Ovary (tissue), 9 donors: ENCODE results near the gene COL5A3. TPM values are rescaled to one million over a fixed set of nuclear protein-coding genes. Genes with fewer than 3 reads are reported as not detected.

Experiments
- DNase-seq, 5 donors: peaks; one replicate each; pipeline ENCODE4 v3.0.0-alpha.2; 2019 to 2020
- H3K27ac ChIP-seq, 2 donors: fragments of 200-600 bp; one replicate each; pipeline versions ENCODE4 v1.5.1 to v1.8.0; 2019 to 2022
- H3K27me3 ChIP-seq: fragments of 200-600 bp; one replicate; pipeline ENCODE4 v1.8.0; 2022
- H3K36me3 ChIP-seq: fragments of 200-600 bp; sonication (generic); one replicate; pipeline ENCODE4 v1.5.1; 2019
- H3K4me1 ChIP-seq: one replicate; pipeline ENCODE4 v1.8.1; 2013; ENCODE audit warnings: mild to moderate bottlenecking, moderate library complexity; ENCODE audit not compliant: insufficient read depth
- H3K4me3 ChIP-seq: fragments of 200-600 bp; sonication (generic); one replicate; pipeline ENCODE4 v1.5.1; 2017
- H3K9me3 ChIP-seq, 2 donors: fragments of 200-600 bp in 1 of 2; sonication (generic) in 1 of 2; one replicate each; pipeline versions ENCODE4 v1.5.1 to v1.8.1; 2013 to 2019; ENCODE audit warnings: mild to moderate bottlenecking in 1 of 2, moderate library complexity in 1 of 2
- EP300 ChIP-seq: sonication (generic); formaldehyde crosslinking; IDR thresholded peaks from one replicate; pipeline ENCODE4 v1.6.1; 2017; ENCODE audit warnings: antibody characterized with exemption
- POLR2A ChIP-seq: fragments of 450-650 bp; IDR thresholded peaks from one replicate; pipeline ENCODE4 v1.6.1; 2017; ENCODE audit warnings: antibody characterized with exemption, mild to moderate bottlenecking, moderate library complexity
- WGBS, 3 donors: extraction: QIAGEN DNeasy Blood & Tissue Kit in 1 of 3; methylation state at CpG; one replicate each; pipeline versions ENCODE4 v1.1.5 to v1.1.7; 2013 to 2017; 5-methylcytosine and 5-hydroxymethylcytosine counted together
- intact Hi-C, 4 donors: fragments of 100-400 bp; cut with DNase I; formaldehyde crosslinking; loops; one replicate each; pipeline versions ENCODE4 v1.11.0 to v1.15.1; 2022 to 2023
- microRNA-seq, 3 donors: library from miRNA; unstranded; fragments of <30 nt; microRNA quantifications; one replicate each; pipeline versions ENCODE4 to v1.2.0, GENCODE V29; 2019 to 2020
- polyA plus RNA-seq, 2 donors: library from polyadenylated mRNA; stranded (reverse); fragments of 200-250 nt in 1 of 2; fragments of 350-450 nt in 1 of 2; fragmentation: Illumina TruSeq in 1 of 2; extraction: RNeasy Lipid Tissue Mini Kit (QIAGEN cat#74804) in 1 of 2; gene quantifications; one replicate each; pipeline ENCODE4 v1.2.3, GENCODE V29; 2013 to 2014
- small RNA-seq: library from RNA; depleted of rRNA; stranded (forward); fragments of <200 nt; gene quantifications from one replicate; pipeline ENCODE3, GENCODE V24; 2016
- total RNA-seq, 7 donors: library from RNA; depleted of rRNA in 2 of 7; stranded (reverse); fragments of >200 nt in 2 of 7; fragmentation: NEBNext Ultra II Directional in 3 of 7; extraction: Animal tissue kit (Norgen Biotek cat#: 25700) in 3 of 7; gene quantifications; one replicate each; pipeline versions ENCODE4 v1.1.0 to v1.2.4, GENCODE V29; 2016 to 2023
- TF ChIP-seq, protein P1 (sequence below), 3 donors: fragments of 450-650 bp in 2 of 3; fragments of 200-600 bp in 1 of 3; IDR thresholded peaks; one replicate each; pipeline versions ENCODE4 v1.5.1 to v1.8.0; 2016 to 2022; ENCODE audit warnings: antibody characterized with exemption in 3 of 3, mild to moderate bottlenecking in 1 of 3
- donor health status: DM: no; HTN: no; CAD: no; lungs with moderate emphysema.
- donor health status: DM: no; HTN: no; CAD: no.
- donor health status: Bipolar disorder and iron deficiency.
- donor health status: DM: yes; HTN: yes; CAD: no.
- donor health status: DM: no; HTN: no; CAD: no.
- donor health status: DM: yes; HTN: yes; CAD: no.

The COL5A3 gene
- total and polyA plus RNA-seq, 9 donors, result 1.5 to 9.0 (median 4.4) TPM

DNA sequence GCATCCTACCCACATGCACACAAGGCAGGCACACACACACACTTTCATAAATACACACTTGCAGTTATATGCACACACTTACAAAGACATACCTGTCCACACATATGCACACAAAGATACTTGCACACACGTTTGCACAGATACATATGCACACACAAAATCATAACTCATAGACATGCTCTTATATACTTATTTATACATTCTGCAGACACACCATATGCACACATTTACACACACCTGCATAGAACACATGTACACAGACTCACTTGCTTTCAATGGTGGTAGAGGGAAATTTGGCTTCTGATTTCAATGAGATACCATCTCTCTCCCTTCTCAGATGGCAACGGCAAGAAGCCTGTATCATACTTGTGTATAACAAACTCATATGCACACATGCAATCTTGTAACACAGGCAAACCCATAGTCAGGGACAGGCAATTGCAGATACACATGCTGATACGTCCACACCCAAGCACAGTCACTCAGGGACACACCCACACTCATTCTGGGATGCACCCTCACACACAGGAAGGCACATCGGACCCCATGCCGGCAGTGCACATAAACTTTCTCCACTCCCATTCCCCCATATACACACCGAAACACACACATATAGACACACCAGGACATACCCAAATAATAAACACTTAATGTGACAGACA, 98.6 kb downstream of the COL5A3 start:
- Histone ChIP-seq H3K36me3 (no peaks in the 10 kb centered on the region), H3K4me3 (no peak overlapping the region), H3K4me1 (peaks cover 3% of the 10 kb centered on the region), H3K27me3 (no peaks in the 10 kb centered on the region), H3K9me3 (no peaks in the 10 kb centered on the region), H3K27ac (no peak overlapping the region)
- WGBS, 3 donors, result 60 to 72% (median 63%) methylated on average over 6 of the region's 6 CpGs
- no peak for DNase-seq
- TF ChIP-seq POLR2A (no peak), EP300 (no peak)
- TF ChIP-seq, protein P1, sequence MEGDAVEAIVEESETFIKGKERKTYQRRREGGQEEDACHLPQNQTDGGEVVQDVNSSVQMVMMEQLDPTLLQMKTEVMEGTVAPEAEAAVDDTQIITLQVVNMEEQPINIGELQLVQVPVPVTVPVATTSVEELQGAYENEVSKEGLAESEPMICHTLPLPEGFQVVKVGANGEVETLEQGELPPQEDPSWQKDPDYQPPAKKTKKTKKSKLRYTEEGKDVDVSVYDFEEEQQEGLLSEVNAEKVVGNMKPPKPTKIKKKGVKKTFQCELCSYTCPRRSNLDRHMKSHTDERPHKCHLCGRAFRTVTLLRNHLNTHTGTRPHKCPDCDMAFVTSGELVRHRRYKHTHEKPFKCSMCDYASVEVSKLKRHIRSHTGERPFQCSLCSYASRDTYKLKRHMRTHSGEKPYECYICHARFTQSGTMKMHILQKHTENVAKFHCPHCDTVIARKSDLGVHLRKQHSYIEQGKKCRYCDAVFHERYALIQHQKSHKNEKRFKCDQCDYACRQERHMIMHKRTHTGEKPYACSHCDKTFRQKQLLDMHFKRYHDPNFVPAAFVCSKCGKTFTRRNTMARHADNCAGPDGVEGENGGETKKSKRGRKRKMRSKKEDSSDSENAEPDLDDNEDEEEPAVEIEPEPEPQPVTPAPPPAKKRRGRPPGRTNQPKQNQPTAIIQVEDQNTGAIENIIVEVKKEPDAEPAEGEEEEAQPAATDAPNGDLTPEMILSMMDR (IDR thresholded peaks at IDR 0.05), result no peak
- intact Hi-C loops, result no loop called here

DNA sequence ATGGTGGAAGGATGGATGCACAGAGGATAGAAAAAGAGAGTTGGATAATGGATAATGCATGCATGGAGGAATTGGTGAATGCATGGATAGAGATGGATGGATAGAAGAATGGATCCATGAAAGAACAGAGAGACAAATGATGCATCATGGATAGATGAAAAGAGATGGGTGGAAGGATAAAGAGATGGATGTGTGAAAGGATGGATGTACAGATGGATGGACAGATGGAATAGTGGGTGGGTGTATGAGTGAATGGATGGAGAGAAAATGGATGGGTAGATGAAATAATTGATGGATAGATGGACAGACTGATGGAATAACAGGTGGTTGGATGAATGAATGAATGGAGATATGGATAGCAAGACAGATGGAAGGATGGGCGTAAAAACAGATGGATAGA, 99.7 kb downstream of the COL5A3 start:
- intact Hi-C loops, result no loop called here
- no peak overlapping the region for H3K27ac ChIP-seq
- no peaks in the 10 kb centered on the region for H3K36me3 ChIP-seq
- DNase-seq, result no peak
- peaks cover 3% of the 10 kb centered on the region for H3K4me1 ChIP-seq
- 42 to 93% (median 93%) methylated on average over 1 of the region's 1 CpG for whole genome bisulfite sequencing, 3 donors
- TF ChIP-seq POLR2A (no peak), EP300 (no peak)
- TF ChIP-seq, protein P1 (IDR thresholded peaks at IDR 0.05), result no peak
- no peaks in the 10 kb centered on the region for H3K27me3 ChIP-seq
- no peak overlapping the region for H3K4me3 ChIP-seq
- no peaks in the 10 kb centered on the region for H3K9me3 ChIP-seq

Small RNA genes lying within 50 kb of the gene (microRNA-seq; reads per million reads assigned to microRNA genes)
- 0 reads per million in 3 donors for gene MIR5589

Small RNA genes lying within 50 kb of the gene (small RNA-seq; reads per million reads assigned to genes)
- not detected for gene MIR5589

Other genes starting within 250 kb of the COL5A3 start
- gene ZNF846, start 241.8 kb downstream of the COL5A3 start, total RNA-seq, result 10 to 100 TPM; 12.6 to 31.0 (median 21.0) TPM
- gene ZNF846, start 241.8 kb downstream of the COL5A3 start, polyA plus RNA-seq, result 10 to 100 TPM; 10.6 to 20.3 TPM
- 10 to 100 TPM; 22.3 to 34.4 (median 27.7) TPM for gene FBXL12, start 191.4 kb downstream of the COL5A3 start, total RNA-seq
- 10 to 100 TPM; 18.3 to 24.0 TPM for gene FBXL12, start 191.4 kb downstream of the COL5A3 start, polyA plus RNA-seq
- gene UBL5, start 182.6 kb downstream of the COL5A3 start, total RNA-seq, result 100 to 1,000 TPM; 217 to 412 (median 255) TPM
- gene UBL5, start 182.6 kb downstream of the COL5A3 start, polyA plus RNA-seq, result 100 to 1,000 TPM; 315 to 492 TPM
- gene PIN1, start 175.2 kb downstream of the COL5A3 start, total RNA-seq, result 10 to 100 TPM; 49.2 to 70.9 (median 61.0) TPM
- 10 to 100 TPM in 1 of 2 donors, 1 to 10 TPM in 1; 6.3 to 94.2 TPM for gene PIN1, start 175.2 kb downstream of the COL5A3 start, polyA plus RNA-seq
- 10 to 100 TPM in 5 of 7 donors, 1 to 10 TPM in 2; 3.9 to 19.3 (median 13.2) TPM for gene OLFM2, start 74.0 kb downstream of the COL5A3 start, total RNA-seq
- 1 to 10 TPM; 4.0 to 7.1 TPM for gene OLFM2, start 74.0 kb downstream of the COL5A3 start, polyA plus RNA-seq
- gene RDH8, start 3.0 kb upstream of the COL5A3 start, total RNA-seq, result not detected
- gene RDH8, start 3.0 kb upstream of the COL5A3 start, polyA plus RNA-seq, result not detected
- 10 to 100 TPM; 34.0 to 49.5 (median 40.2) TPM for gene SHFL, start 75.8 kb upstream of the COL5A3 start, total RNA-seq
- 10 to 100 TPM; 39.0 to 42.1 TPM for gene SHFL, start 75.8 kb upstream of the COL5A3 start, polyA plus RNA-seq
- gene ANGPTL6, start 92.2 kb upstream of the COL5A3 start, total RNA-seq, result under 1 TPM in 6 of 7 donors, not detected in 1; 0.15 to 0.80 (median 0.38) TPM
- gene ANGPTL6, start 92.2 kb upstream of the COL5A3 start, polyA plus RNA-seq, result 1 to 10 TPM in 1 of 2 donors, under 1 TPM in 1; 0.10 to 1.4 TPM
- gene PPAN, start 95.9 kb upstream of the COL5A3 start, total RNA-seq, result 10 to 100 TPM; 21.0 to 58.3 (median 44.4) TPM
- gene PPAN, start 95.9 kb upstream of the COL5A3 start, polyA plus RNA-seq, result 10 to 100 TPM in 1 of 2 donors, 1 to 10 TPM in 1; 6.2 to 33.3 TPM
- gene P2RY11, start 101.2 kb upstream of the COL5A3 start, total RNA-seq, result 10 to 100 TPM in 5 of 7 donors, 1 to 10 TPM in 2; 5.5 to 18.5 (median 14.4) TPM
- gene P2RY11, start 101.2 kb upstream of the COL5A3 start, polyA plus RNA-seq, result 1 to 10 TPM; 2.1 to 8.7 TPM
- 100 to 1,000 TPM; 284 to 375 (median 298) TPM for gene EIF3G, start 109.4 kb upstream of the COL5A3 start, total RNA-seq
- 100 to 1,000 TPM; 293 to 311 TPM for gene EIF3G, start 109.4 kb upstream of the COL5A3 start, polyA plus RNA-seq
- 10 to 100 TPM; 28.1 to 74.2 (median 41.8) TPM for gene DNMT1, start 184.4 kb upstream of the COL5A3 start, total RNA-seq
- gene DNMT1, start 184.4 kb upstream of the COL5A3 start, polyA plus RNA-seq, result 10 to 100 TPM; 19.8 to 60.2 TPM
- gene S1PR2, start 220.8 kb upstream of the COL5A3 start, total RNA-seq, result 10 to 100 TPM in 4 of 7 donors, 1 to 10 TPM in 3; 3.6 to 25.9 (median 12.7) TPM
- 1 to 10 TPM; 4.9 to 5.1 TPM for gene S1PR2, start 220.8 kb upstream of the COL5A3 start, polyA plus RNA-seq
- gene MRPL4, start 241.7 kb upstream of the COL5A3 start, total RNA-seq, result 10 to 100 TPM; 42.2 to 73.3 (median 58.9) TPM
- 10 to 100 TPM in 1 of 2 donors, 1 to 10 TPM in 1; 4.7 to 60.6 TPM for gene MRPL4, start 241.7 kb upstream of the COL5A3 start, polyA plus RNA-seq